B cell (primary cell): ENCODE measurements around the gene STAT5A. TPM values are rescaled to one million over a fixed set of nuclear protein-coding genes. Genes with fewer than 3 reads are reported as not detected.

Experiments used
- ATAC-seq: fragments of 200-7000 bp; cut with Tn5 transposase; one replicate; pipeline ENCODE4 v1.10.0; 2021; ENCODE audit warnings: low read depth, mild to moderate bottlenecking, moderate number of reproducible peaks, moderate library complexity
- CTCF ChIA-PET: fragments of 350-600 bp; sonication (Branson Sonifier 250); formaldehyde crosslinking; loops from one replicate; lab custom pipeline; 2021; ENCODE audit warnings: antibody characterized with exemption, inconsistent platforms; lab: Charles Lee
- POLR2A ChIA-PET: fragments of 350-600 bp; sonication (Branson Sonifier 250); formaldehyde crosslinking; loops from one replicate; lab custom pipeline; 2021; ENCODE audit warnings: antibody characterized with exemption; lab: Charles Lee
- DNase-seq: peaks from one replicate; pipeline ENCODE4 v3.0.0; 2013
- H2AFZ ChIP-seq: 2 replicates; pipeline ENCODE4 v1.6.1; 2012; ENCODE audit warnings: mild to moderate bottlenecking, low read depth, low read length; ENCODE audit not compliant: insufficient read depth, poor library complexity, severe bottlenecking
- H3K27ac ChIP-seq, 2 donors: 1 replicate in 1 of 2; 2 replicates in 1 of 2; pipeline ENCODE4 v1.5.1; 2012 to 2013; ENCODE audit warnings: low read length in 2 of 2, mild to moderate bottlenecking in 2 of 2, moderate library complexity in 1 of 2
- H3K27me3 ChIP-seq, 4 experiments: fragments of 200-600 bp in 1 of 4; sonication (generic) in 1 of 4; replicated peaks in 1 of 4; 1 replicate in 2 of 4; 2 replicates in 2 of 4; pipeline versions ENCODE4 v1.6.1 to v1.7.0; 2013 to 2016; ENCODE audit warnings: low read length in 3 of 4, mild to moderate bottlenecking in 2 of 4, mixed read lengths in 1 of 4, moderate library complexity in 1 of 4; ENCODE audit not compliant: insufficient read depth in 4 of 4, control insufficient read depth in 3 of 4; ENCODE audit errors: control extremely low read depth in 1 of 4
- H3K36me3 ChIP-seq, 2 experiments: replicated peaks in 1 of 2; 1 replicate in 1 of 2; 2 replicates in 1 of 2; pipeline versions ENCODE4 v1.6.1 to v1.7.1; 2013; ENCODE audit warnings: low read length in 1 of 2; ENCODE audit not compliant: insufficient read depth in 2 of 2, control insufficient read depth in 1 of 2; ENCODE audit errors: control extremely low read depth in 1 of 2, extremely low read depth in 1 of 2
- H3K4me1 ChIP-seq, 2 donors: fragments of 200-600 bp in 1 of 2; sonication (generic) in 1 of 2; 1 replicate in 1 of 2; 2 replicates in 1 of 2; pipeline versions ENCODE4 v1.5.1 to v1.6.1; 2013 to 2017; ENCODE audit warnings: low read length in 2 of 2; ENCODE audit not compliant: control insufficient read depth in 2 of 2, insufficient read depth in 2 of 2
- H3K4me2 ChIP-seq: replicated peaks from 2 replicates; pipeline ENCODE3; 2012; ENCODE audit warnings: mild to moderate bottlenecking, low read depth, low read length; ENCODE audit not compliant: poor library complexity, severe bottlenecking
- H3K4me3 ChIP-seq, 5 experiments: fragments of 200-600 bp in 1 of 5; sonication (generic) in 1 of 5; 1 replicate in 3 of 5; 2 replicates in 2 of 5; pipeline versions ENCODE4 v1.5.1 to v1.7.0; 2011 to 2016; ENCODE audit warnings: low read length in 4 of 5, mild to moderate bottlenecking in 4 of 5, low read depth in 2 of 5, control low read depth in 1 of 5, moderate library complexity in 1 of 5; ENCODE audit not compliant: insufficient read depth in 1 of 5; ENCODE audit errors: control extremely low read depth in 1 of 5, extremely low read depth in 1 of 5
- H3K79me2 ChIP-seq: fragments of 200-600 bp; sonication (generic); one replicate; pipeline ENCODE4 v1.6.0; 2016; ENCODE audit warnings: low read length; ENCODE audit not compliant: control insufficient read depth, insufficient read depth
- H3K9ac ChIP-seq: fragments of 200-600 bp; sonication (generic); 2 replicates; pipeline ENCODE4 v1.6.1; 2017; ENCODE audit warnings: mild to moderate bottlenecking, low read length, moderate library complexity
- H3K9me3 ChIP-seq, 3 donors: one replicate each; pipeline versions ENCODE4 v1.6.1 to v1.7.1; 2013; ENCODE audit warnings: low read length in 2 of 3; ENCODE audit not compliant: control insufficient read depth in 2 of 3, insufficient read depth in 1 of 3; ENCODE audit errors: control extremely low read depth in 1 of 3
- H4K20me1 ChIP-seq: 2 replicates; pipeline ENCODE4 v1.6.0; 2012; ENCODE audit warnings: mild to moderate bottlenecking, low read length; ENCODE audit not compliant: insufficient read depth, control insufficient read depth, poor library complexity, severe bottlenecking
- H3K27ac Mint-ChIP-seq: one replicate; pipeline ENCODE4 v1.8.0; 2021; ENCODE audit warnings: mixed read lengths
- H3K27me3 Mint-ChIP-seq: one replicate; pipeline ENCODE4 v1.8.0; 2021; ENCODE audit warnings: mixed read lengths
- H3K4me1 Mint-ChIP-seq: one replicate; pipeline ENCODE4 v1.8.0; 2021; ENCODE audit warnings: mixed read lengths
- H3K4me3 Mint-ChIP-seq: one replicate; pipeline ENCODE4 v1.8.0; 2021; ENCODE audit warnings: mixed read lengths
- H3K9me3 Mint-ChIP-seq: one replicate; pipeline ENCODE4 v1.8.0; 2022; ENCODE audit warnings: mixed read lengths; ENCODE audit not compliant: insufficient read depth
- EZH2 ChIP-seq: IDR thresholded peaks from 2 replicates; pipeline ENCODE4 v1.6.1; 2012; ENCODE audit warnings: borderline replicate concordance, low read depth, mild to moderate bottlenecking, moderate library complexity, low read length; ENCODE audit not compliant: insufficient read depth, poor library complexity, severe bottlenecking
- WGBS: methylation state at CpG from one replicate; pipeline ENCODE4 v1.1.5; 2013; ENCODE audit warnings: missing lambda C conversion rate; ENCODE audit not compliant: insufficient coverage; 5-methylcytosine and 5-hydroxymethylcytosine counted together
- intact Hi-C: fragments of 100-400 bp; cut with micrococcal nuclease; formaldehyde crosslinking; loops from one replicate; pipeline ENCODE4 v1.10.0; 2022
- polyA plus RNA-seq: library from polyadenylated mRNA; depleted of rRNA; stranded (reverse); fragments of >200 nt; gene quantifications from 2 replicates; pipeline ENCODE4 v1.2.3, GENCODE V29; 2012
- total RNA-seq, 2 donors: library from RNA; stranded (reverse); fragments of 120-200 nt in 1 of 2; gene quantifications; 1 replicate in 1 of 2; 2 replicates in 1 of 2; pipeline versions ENCODE4 v1.2.3 to v1.2.4, GENCODE V29; 2013 to 2022
- TF ChIP-seq, protein P1 (sequence below): fragments of 200-600 bp; IDR thresholded peaks from one replicate; pipeline ENCODE4 v1.8.0; 2022; ENCODE audit warnings: antibody characterized with exemption, mild to moderate bottlenecking

Gene STAT5A
- total and polyA plus RNA-seq, 2 donors (not counting 1 experiment from before 2014, with no cell fraction given): 48.8 to 110 TPM

- no peak overlapping the region for H3K27ac ChIP-seq
- H3K4me3 Mint-ChIP-seq: no peak overlapping the region
- ChIA-PET POLR2A (interaction anchor here (1.2 kb wide), 1 partner anchor 48 kb away, joined by 4 read pairs; no protein-coding TSS in a partner anchor), CTCF (interaction anchor here (0.5 to 1.5 kb wide), 3 partner anchors 33 to 898 kb away, joined by 3 to 6 read pairs (median 3); no protein-coding TSS in a partner anchor)
- H3K4me2 ChIP-seq: no peak overlapping the region
- H3K4me1 ChIP-seq: peaks cover 0 to 6% of the 10 kb centered on the region in 2 donors
- ATAC-seq (no peak), DNase-seq (no peak)
- H3K4me1 Mint-ChIP-seq: peaks cover 37% of the 10 kb centered on the region
- H3K27me3 Mint-ChIP-seq: no peaks in the 10 kb centered on the region
- H3K9me3 ChIP-seq: no peaks in the 10 kb centered on the region
- no peak overlapping the region for H3K4me3 ChIP-seq
- intact Hi-C loops: loop anchor here (5.0 kb wide), 1 partner anchor 37 kb away; no protein-coding TSS in a partner anchor
- H4K20me1 ChIP-seq: peaks cover 7% of the 10 kb centered on the region
- H3K36me3 ChIP-seq: peaks cover 4 to 62% of the 10 kb centered on the region in 2 experiments
- H3K27ac Mint-ChIP-seq: peak overlapping the region; percentile 43
- no peak overlapping the region for H2AFZ ChIP-seq
- no peaks in the 10 kb centered on the region for H3K9me3 Mint-ChIP-seq
- no peaks in the 10 kb centered on the region for H3K27me3 ChIP-seq
- peaks cover 21% of the 10 kb centered on the region for H3K79me2 ChIP-seq
- no peak overlapping the region for H3K9ac ChIP-seq
- TF ChIP-seq, protein P1, sequence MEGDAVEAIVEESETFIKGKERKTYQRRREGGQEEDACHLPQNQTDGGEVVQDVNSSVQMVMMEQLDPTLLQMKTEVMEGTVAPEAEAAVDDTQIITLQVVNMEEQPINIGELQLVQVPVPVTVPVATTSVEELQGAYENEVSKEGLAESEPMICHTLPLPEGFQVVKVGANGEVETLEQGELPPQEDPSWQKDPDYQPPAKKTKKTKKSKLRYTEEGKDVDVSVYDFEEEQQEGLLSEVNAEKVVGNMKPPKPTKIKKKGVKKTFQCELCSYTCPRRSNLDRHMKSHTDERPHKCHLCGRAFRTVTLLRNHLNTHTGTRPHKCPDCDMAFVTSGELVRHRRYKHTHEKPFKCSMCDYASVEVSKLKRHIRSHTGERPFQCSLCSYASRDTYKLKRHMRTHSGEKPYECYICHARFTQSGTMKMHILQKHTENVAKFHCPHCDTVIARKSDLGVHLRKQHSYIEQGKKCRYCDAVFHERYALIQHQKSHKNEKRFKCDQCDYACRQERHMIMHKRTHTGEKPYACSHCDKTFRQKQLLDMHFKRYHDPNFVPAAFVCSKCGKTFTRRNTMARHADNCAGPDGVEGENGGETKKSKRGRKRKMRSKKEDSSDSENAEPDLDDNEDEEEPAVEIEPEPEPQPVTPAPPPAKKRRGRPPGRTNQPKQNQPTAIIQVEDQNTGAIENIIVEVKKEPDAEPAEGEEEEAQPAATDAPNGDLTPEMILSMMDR: no peak
- TF ChIP-seq EZH2: no peak
Measured at GRCh38 chr17:42340691-42341127, 52.4 kb downstream of the STAT5A start.

GRCh38 chr17:42341568-42341967 lies 53.3 kb downstream of the STAT5A start:
- Histone ChIP-seq H4K20me1 (peaks cover 7% of the 10 kb centered on the region), H3K4me2 (no peak overlapping the region), H3K4me3 (no peak overlapping the region), H3K9me3 (no peaks in the 10 kb centered on the region), H3K79me2 (peaks cover 24% of the 10 kb centered on the region), H3K4me1 (peaks cover 0 to 6% of the 10 kb centered on the region in 2 donors), H3K36me3 (peaks cover 0 to 59% of the 10 kb centered on the region in 2 experiments), H3K27ac (no peak overlapping the region), H3K27me3 (no peaks in the 10 kb centered on the region), H2AFZ (no peak overlapping the region), H3K9ac (no peak overlapping the region)
- Mint-ChIP-seq H3K9me3 (no peaks in the 10 kb centered on the region), H3K4me3 (no peak overlapping the region), H3K27ac (peak overlapping the region; percentile 43), H3K4me1 (peaks cover 37% of the 10 kb centered on the region), H3K27me3 (no peaks in the 10 kb centered on the region)
- DNase-seq: no peak
- no peak for TF ChIP-seq EZH2
- TF ChIP-seq, protein P1: no peak
- ChIA-PET CTCF (interaction anchor here (1.5 kb wide), 1 partner anchor 65 kb away, joined by 6 read pairs; no protein-coding TSS in a partner anchor), POLR2A (interaction anchor here (1.2 kb wide), 1 partner anchor 47 kb away, joined by 4 read pairs; no protein-coding TSS in a partner anchor)
- ATAC-seq: no peak
- WGBS: no CpG with 5 or more reads among the region's 4 CpGs
- intact Hi-C loops: loop anchor here (5.0 kb wide), 1 partner anchor 36 kb away; no protein-coding TSS in a partner anchor
